ENCODE measurements around the gene KRT17. TPM values are rescaled to one million over a fixed set of nuclear protein-coding genes. Genes with fewer than 3 reads are reported as not detected.

The KRT17 gene
- total and polyA plus RNA-seq, 10 of the 15 experiments (the other 5 are each of a cell fraction or from before 2014, with no cell fraction given), result 0.47 to 30.0 (median 2.5) TPM

DNA sequence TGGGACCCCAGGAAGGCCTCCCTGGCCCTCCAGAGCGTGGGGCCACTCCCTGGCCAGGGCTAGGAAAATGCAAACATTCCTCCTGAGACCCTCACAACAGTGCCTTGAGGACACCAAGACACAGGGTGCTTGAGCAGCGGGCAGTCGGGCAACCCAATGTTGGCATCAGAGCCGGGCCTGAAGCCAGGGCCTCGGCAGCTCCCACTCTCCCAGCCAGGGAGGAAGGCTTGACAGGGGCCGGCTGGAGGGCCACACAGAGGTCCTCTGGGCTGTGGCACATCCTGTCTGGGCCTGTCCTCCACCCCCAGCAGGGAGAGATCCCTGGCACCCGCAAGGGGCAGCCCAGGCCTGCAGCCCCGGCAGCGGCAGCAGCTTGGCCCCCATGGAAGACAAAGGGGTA lies 12.3 kb upstream of the KRT17 start:
- Histone ChIP-seq H3K4me3 (no peak overlapping the region), H3K4me2 (ENCODE audit: control insufficient read depth, insufficient read depth) (no peak overlapping the region), H3K36me3 (ENCODE audit: control insufficient read depth in 2 of 2, insufficient read depth in 2 of 2, low read length in 1 of 2) (no peaks in the 10 kb centered on the region), H3K9ac (ENCODE audit: control insufficient read depth, insufficient read depth, low read length) (no peak overlapping the region), H4K20me1 (ENCODE audit: control insufficient read depth, insufficient read depth) (no peaks in the 10 kb centered on the region), H3K27me3 (replicated peaks in 1 of 2; ENCODE audit: control insufficient read depth in 2 of 2, insufficient read depth in 2 of 2, low read length in 1 of 2) (no peaks in the 10 kb centered on the region; a peak in 1 of 4 replicates), H2AFZ (ENCODE audit: control insufficient read depth, low read depth, low read length) (no peak overlapping the region), H3K9me3 (replicated peaks; ENCODE audit: control insufficient read depth, insufficient read depth, low read length) (no peaks in the 10 kb centered on the region), H3K79me2 (ENCODE audit: control insufficient read depth, insufficient read depth, low read length) (no peaks in the 10 kb centered on the region), H3K4me1 (ENCODE audit: control insufficient read depth, insufficient read depth, low read length) (no peaks in the 10 kb centered on the region), H3K27ac (ENCODE audit: control insufficient read depth, insufficient read depth) (no peak overlapping the region)
- ChIA-PET RAD21 (ENCODE audit: unreplicated experiment) (no interaction called here), CTCF (interaction anchor here (0.5 kb wide), 1 partner anchor 1113 kb away, joined by 3 read pairs; no protein-coding TSS in a partner anchor), SMC1A (ENCODE audit: uncharacterized antibody, unreplicated experiment) (no interaction called here), POLR2A (no interaction called here)
- no TSS peak for BruUV-seq (replicated peaks)
- ATAC-seq, result no peak
- WGBS (ENCODE audit: insufficient coverage, insufficient replicate concordance, low lambda C conversion rate, missing lambda C conversion rate), result 64% methylated on average over 7 of the region's 9 CpGs
- in situ Hi-C loops (cut with MboI) (no loop called here), intact Hi-C loops (cut with micrococcal nuclease; ENCODE audit: unreplicated experiment) (no loop called here)
- no peak for FAIRE-seq
- no peak for DNase-seq (ENCODE audit: low read depth, low spot score)
- TF ChIP-seq, protein P1, sequence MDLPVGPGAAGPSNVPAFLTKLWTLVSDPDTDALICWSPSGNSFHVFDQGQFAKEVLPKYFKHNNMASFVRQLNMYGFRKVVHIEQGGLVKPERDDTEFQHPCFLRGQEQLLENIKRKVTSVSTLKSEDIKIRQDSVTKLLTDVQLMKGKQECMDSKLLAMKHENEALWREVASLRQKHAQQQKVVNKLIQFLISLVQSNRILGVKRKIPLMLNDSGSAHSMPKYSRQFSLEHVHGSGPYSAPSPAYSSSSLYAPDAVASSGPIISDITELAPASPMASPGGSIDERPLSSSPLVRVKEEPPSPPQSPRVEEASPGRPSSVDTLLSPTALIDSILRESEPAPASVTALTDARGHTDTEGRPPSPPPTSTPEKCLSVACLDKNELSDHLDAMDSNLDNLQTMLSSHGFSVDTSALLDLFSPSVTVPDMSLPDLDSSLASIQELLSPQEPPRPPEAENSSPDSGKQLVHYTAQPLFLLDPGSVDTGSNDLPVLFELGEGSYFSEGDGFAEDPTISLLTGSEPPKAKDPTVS (IDR thresholded peaks at IDR 0.05; ENCODE audit: low read depth, low read length), result no peak
- TF ChIP-seq, protein P2, sequence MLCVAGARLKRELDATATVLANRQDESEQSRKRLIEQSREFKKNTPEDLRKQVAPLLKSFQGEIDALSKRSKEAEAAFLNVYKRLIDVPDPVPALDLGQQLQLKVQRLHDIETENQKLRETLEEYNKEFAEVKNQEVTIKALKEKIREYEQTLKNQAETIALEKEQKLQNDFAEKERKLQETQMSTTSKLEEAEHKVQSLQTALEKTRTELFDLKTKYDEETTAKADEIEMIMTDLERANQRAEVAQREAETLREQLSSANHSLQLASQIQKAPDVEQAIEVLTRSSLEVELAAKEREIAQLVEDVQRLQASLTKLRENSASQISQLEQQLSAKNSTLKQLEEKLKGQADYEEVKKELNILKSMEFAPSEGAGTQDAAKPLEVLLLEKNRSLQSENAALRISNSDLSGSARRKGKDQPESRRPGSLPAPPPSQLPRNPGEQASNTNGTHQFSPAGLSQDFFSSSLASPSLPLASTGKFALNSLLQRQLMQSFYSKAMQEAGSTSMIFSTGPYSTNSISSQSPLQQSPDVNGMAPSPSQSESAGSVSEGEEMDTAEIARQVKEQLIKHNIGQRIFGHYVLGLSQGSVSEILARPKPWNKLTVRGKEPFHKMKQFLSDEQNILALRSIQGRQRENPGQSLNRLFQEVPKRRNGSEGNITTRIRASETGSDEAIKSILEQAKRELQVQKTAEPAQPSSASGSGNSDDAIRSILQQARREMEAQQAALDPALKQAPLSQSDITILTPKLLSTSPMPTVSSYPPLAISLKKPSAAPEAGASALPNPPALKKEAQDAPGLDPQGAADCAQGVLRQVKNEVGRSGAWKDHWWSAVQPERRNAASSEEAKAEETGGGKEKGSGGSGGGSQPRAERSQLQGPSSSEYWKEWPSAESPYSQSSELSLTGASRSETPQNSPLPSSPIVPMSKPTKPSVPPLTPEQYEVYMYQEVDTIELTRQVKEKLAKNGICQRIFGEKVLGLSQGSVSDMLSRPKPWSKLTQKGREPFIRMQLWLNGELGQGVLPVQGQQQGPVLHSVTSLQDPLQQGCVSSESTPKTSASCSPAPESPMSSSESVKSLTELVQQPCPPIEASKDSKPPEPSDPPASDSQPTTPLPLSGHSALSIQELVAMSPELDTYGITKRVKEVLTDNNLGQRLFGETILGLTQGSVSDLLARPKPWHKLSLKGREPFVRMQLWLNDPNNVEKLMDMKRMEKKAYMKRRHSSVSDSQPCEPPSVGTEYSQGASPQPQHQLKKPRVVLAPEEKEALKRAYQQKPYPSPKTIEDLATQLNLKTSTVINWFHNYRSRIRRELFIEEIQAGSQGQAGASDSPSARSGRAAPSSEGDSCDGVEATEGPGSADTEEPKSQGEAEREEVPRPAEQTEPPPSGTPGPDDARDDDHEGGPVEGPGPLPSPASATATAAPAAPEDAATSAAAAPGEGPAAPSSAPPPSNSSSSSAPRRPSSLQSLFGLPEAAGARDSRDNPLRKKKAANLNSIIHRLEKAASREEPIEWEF (IDR thresholded peaks at IDR 0.05; ENCODE audit: insufficient replicate concordance, low read depth, low read length), result no peak
- TF ChIP-seq, protein P3, sequence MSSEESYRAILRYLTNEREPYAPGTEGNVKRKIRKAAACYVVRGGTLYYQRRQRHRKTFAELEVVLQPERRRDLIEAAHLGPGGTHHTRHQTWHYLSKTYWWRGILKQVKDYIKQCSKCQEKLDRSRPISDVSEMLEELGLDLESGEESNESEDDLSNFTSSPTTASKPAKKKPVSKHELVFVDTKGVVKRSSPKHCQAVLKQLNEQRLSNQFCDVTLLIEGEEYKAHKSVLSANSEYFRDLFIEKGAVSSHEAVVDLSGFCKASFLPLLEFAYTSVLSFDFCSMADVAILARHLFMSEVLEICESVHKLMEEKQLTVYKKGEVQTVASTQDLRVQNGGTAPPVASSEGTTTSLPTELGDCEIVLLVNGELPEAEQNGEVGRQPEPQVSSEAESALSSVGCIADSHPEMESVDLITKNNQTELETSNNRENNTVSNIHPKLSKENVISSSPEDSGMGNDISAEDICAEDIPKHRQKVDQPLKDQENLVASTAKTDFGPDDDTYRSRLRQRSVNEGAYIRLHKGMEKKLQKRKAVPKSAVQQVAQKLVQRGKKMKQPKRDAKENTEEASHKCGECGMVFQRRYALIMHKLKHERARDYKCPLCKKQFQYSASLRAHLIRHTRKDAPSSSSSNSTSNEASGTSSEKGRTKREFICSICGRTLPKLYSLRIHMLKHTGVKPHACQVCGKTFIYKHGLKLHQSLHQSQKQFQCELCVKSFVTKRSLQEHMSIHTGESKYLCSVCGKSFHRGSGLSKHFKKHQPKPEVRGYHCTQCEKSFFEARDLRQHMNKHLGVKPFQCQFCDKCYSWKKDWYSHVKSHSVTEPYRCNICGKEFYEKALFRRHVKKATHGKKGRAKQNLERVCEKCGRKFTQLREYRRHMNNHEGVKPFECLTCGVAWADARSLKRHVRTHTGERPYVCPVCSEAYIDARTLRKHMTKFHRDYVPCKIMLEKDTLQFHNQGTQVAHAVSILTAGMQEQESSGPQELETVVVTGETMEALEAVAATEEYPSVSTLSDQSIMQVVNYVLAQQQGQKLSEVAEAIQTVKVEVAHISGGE (CRISPR knock-in tag; IDR thresholded peaks at IDR 0.05), result no peak
- TF ChIP-seq, protein P4, sequence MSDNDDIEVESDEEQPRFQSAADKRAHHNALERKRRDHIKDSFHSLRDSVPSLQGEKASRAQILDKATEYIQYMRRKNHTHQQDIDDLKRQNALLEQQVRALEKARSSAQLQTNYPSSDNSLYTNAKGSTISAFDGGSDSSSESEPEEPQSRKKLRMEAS (IDR thresholded peaks at IDR 0.05; ENCODE audit: low read depth, low read length), result no peak
- no peak for TF ChIP-seq TARDBP (IDR thresholded peaks at IDR 0.05; ENCODE audit: borderline replicate concordance)
- TF ChIP-seq SMAD5 (IDR thresholded peaks at IDR 0.05; ENCODE audit: low read depth), result no peak
- no peak for TF ChIP-seq STAT3 (IDR thresholded peaks at IDR 0.05; ENCODE audit: low read depth, low read length)
- no peak for TF ChIP-seq PAX8 (IDR thresholded peaks at IDR 0.05)
- no peak for TF ChIP-seq KLF5 (IDR thresholded peaks at IDR 0.05; ENCODE audit: partially characterized antibody)
- TF ChIP-seq SP1 (IDR thresholded peaks at IDR 0.05; ENCODE audit: low read depth, low read length), result no peak
- TF ChIP-seq, protein P5, sequence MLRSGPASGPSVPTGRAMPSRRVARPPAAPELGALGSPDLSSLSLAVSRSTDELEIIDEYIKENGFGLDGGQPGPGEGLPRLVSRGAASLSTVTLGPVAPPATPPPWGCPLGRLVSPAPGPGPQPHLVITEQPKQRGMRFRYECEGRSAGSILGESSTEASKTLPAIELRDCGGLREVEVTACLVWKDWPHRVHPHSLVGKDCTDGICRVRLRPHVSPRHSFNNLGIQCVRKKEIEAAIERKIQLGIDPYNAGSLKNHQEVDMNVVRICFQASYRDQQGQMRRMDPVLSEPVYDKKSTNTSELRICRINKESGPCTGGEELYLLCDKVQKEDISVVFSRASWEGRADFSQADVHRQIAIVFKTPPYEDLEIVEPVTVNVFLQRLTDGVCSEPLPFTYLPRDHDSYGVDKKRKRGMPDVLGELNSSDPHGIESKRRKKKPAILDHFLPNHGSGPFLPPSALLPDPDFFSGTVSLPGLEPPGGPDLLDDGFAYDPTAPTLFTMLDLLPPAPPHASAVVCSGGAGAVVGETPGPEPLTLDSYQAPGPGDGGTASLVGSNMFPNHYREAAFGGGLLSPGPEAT (IDR thresholded peaks at IDR 0.05; ENCODE audit: low read depth), result no peak
- no peak for TF ChIP-seq RCOR1 (conservative IDR thresholded peaks at IDR 0.05; ENCODE audit: low read depth, low read length)
